ELF-1 (cell line): ENCODE results near the gene TNS1.

Experiments used
- DNase-seq: peaks from one replicate; pipeline ENCODE4 v3.0.0-alpha.2; 2016; ENCODE audit warnings: low read depth, low spot score

TNS1 gene

GRCh38 chr2:217943446-217944321 is 59.1 kb downstream of the TNS1 start:
- peak; percentile 91 for DNase-seq

GRCh38 chr2:217942731-217943335 is 60.0 kb downstream of the TNS1 start:
- DNase-seq, result no peak

- DNase-seq, result no peak
Measured at GRCh38 chr2:217941886-217942728, 60.7 kb downstream of the TNS1 start.

GRCh38 chr2:217941339-217941738 is 61.5 kb downstream of the TNS1 start:
- DNase-seq, result no peak

GRCh38 chr2:217940261-217941220 is 62.3 kb downstream of the TNS1 start:
- no peak for DNase-seq

- no peak for DNase-seq
Measured at GRCh38 chr2:217939629-217940245, 63.1 kb downstream of the TNS1 start.

GRCh38 chr2:217939220-217939619 is 63.6 kb downstream of the TNS1 start:
- no peak for DNase-seq

- no peak for DNase-seq
Measured at GRCh38 chr2:217938036-217938435, 64.8 kb downstream of the TNS1 start.

GRCh38 chr2:217937446-217937845 is 65.3 kb downstream of the TNS1 start:
- DNase-seq, result no peak

- DNase-seq, result no peak
Measured at GRCh38 chr2:217936952-217937351, 65.8 kb downstream of the TNS1 start.

- DNase-seq, result peak; percentile 44
Measured at GRCh38 chr2:217935901-217936684, 66.7 kb downstream of the TNS1 start.

GRCh38 chr2:217935235-217935879 is 67.4 kb downstream of the TNS1 start:
- no peak for DNase-seq

- DNase-seq, result no peak
Measured at GRCh38 chr2:217934321-217935131, 68.3 kb downstream of the TNS1 start.

GRCh38 chr2:217933617-217933993 is 69.2 kb downstream of the TNS1 start:
- DNase-seq, result no peak

GRCh38 chr2:217932803-217933616 is 69.8 kb downstream of the TNS1 start:
- DNase-seq, result no peak

GRCh38 chr2:217931846-217932560 is 70.8 kb downstream of the TNS1 start:
- DNase-seq, result no peak
